Right kidney (tissue), 1 donor: Measurements from ENCODE around the gene RAB39A.
A peak's percentile ranks its signal among the peaks of the same experiment; 100 is the strongest.

Source experiments
- DNase-seq: peaks from one replicate; pipeline ENCODE4 v3.0.0-alpha.2; 2016

Gene RAB39A

GRCh38 chr11:107961480-107961879 lies 33.2 kb downstream of the RAB39A start:
- DNase-seq: no peak

DNA sequence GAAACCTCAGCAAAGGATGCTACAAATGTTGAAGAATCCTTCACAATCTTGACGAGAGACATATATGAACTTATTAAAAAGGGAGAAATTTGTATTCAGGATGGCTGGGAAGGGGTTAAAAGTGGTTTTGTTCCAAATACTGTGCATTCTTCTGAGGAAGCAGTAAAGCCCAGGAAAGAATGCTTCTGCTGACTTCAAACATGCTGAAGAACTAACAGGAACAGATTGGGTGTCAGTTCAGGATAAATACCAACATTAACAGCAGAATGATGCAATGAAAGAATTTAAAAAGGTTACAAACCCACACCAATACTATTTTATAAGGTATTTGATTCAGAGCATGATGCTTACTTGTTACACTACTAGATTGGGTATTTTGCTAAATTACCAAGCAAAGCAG lies 33.9 kb downstream of the RAB39A start:
- no peak for DNase-seq

GRCh38 chr11:107963091-107963490 lies 34.8 kb downstream of the RAB39A start:
- no peak for DNase-seq

DNA sequence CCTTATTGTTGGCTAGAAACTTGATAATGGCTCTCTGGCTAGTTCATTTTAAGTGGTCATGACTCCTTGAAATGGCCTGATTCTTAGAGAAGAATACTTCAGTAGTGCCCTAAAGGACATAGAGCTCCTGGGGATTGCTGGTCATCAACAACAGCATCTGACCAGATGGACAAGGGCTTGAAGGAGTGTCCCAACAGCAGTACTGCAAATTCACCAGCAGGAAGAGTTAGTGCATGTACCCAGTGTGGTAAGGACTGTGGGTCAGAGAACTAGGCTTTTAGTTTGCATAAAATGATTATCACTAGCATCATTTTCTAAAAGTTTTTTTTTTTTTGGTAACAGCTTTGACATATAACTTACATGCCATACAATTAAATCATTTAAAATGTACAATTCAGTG lies 41.0 kb downstream of the RAB39A start:
- no peak for DNase-seq

GRCh38 chr11:107970049-107970448 lies 41.8 kb downstream of the RAB39A start:
- no peak for DNase-seq

GRCh38 chr11:107973641-107974040 lies 45.4 kb downstream of the RAB39A start:
- DNase-seq: no peak

- DNase-seq: no peak
Observed at GRCh38 chr11:107988397-107989158, 60.3 kb downstream of the RAB39A start.

DNA sequence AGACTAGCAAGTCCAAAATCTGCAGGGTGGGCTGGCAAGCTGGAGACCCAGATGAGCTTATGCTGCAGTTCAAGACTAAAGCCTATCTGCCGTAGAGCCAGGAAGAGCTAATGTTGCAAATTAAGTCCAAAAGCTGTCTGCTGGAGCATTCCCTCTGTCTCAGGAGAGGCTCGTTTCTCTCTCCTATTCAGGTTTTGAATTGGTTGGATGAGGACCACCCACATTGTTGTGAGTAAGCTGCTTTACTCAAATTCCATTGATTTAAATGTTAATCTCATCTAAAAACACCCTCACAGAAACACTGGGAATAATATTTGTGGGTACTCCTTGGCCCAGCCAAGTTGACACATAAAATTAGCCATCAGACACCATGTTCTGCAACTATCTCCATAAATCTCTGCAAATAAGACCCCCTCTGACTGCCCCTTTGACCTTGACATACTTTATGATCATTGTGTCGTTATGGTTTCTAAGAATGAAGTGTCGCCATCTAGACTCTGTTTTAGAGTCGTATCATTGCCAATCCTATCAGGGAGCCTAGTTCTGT lies 63.7 kb downstream of the RAB39A start:
- no peak for DNase-seq

- no peak for DNase-seq
Observed at GRCh38 chr11:107996006-107996776, 67.9 kb downstream of the RAB39A start.

DNA sequence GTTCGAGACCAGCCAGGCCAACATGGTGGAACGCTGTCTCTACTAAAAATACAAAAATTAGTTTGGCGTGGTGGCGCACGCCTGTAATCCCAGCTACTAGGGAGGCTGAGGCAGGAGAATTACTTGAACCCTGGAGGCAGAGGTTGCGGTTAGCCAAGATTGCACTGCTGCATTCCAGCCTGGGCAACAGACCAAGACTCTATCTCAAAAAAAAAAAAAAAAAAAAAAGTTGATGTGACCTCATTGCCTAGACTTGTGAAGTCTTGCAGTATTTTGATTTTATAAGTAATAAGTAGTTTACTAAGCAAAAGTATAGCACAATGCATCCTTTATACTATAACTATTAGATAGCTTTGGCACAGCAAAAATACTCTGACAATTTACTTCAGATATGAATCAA lies 70.5 kb downstream of the RAB39A start:
- no peak for DNase-seq

GRCh38 chr11:107999759-108000455 lies 71.7 kb downstream of the RAB39A start:
- DNase-seq: no peak

DNA sequence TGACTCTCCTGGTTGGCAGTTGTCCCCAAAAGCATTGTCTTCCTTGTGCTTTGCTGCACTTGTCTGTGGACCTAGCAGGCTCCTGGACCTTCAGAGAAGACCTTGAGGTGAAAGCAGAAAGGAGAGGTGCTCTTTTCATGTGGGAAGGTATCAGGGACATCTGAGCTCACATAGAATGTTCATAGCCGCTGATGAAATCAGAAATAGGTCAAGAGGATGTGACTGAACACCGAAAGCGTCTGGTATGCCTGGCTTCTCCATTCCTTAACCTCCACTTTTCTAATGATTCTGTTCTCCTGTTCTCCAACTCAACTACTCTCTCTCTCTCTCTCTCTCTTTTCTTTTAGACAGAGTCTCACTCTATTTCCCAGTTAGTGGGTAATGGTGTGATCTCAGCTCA lies 74.2 kb downstream of the RAB39A start:
- no peak for DNase-seq

DNA sequence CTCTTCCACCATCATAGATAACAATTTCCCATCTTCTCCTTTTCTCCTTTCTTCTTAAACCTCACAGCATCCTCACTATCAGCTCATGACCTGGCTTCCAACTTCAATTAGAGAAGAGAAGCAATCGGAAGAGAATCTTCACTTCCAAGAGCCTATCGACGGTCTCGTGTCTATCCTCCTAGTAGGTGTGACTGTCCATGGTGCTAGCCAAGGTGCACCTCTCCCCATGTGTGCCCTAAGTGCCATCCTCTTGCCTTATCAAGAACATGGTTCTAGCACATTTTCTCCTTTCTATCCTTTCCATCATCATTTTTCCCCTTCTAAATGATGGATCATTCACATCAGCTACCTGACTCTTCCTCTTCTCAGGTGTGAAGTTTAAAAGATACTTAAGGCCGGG lies 75.4 kb downstream of the RAB39A start:
- no peak for DNase-seq

- DNase-seq: no peak
Observed at GRCh38 chr11:108007819-108008218, 79.6 kb downstream of the RAB39A start.

DNA sequence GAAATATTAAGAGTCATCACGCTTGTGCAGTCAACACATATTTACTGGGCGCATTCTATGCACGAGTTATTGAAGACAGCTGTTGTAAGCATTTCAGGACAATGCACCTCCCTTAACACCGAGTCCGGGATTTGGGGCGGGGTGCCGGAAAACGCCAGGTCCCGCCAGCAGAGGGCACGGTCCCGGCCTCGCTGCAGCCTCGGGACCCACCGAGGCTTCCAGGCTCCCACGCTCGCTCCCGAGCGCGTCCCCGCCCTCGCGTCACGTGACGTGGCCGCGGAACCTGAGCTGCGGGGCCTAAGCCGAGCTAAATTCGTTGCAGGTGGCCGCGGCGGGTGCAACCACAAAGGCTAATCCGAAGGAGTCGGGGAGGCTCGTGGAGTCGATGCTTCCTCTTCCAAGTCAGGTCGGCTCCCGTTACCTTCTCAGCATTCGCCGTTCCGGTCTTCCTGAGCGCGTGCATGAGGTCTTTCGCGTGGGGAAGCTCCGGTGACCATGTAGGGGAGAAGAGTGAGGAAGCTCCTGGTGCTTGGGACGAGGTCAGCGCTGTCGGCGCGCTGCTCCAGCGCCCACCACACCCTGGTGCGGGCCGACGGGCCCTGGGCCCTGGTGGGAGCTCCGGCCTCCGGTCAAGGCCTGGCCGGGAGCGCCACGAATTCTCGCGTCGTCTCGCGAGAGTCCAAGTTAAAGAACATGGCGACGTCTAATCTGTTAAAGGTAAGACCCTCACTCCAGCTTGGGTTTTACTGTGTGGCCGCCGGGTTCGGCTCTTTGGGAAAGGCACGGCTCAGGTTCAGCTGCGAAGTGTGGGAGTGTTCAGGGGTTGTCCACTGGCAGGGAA lies 80.6 kb downstream of the RAB39A start, which contains the start of gene CUL5:
Gene CUL5 (plus strand): TSS at position 243 of the 841 bp plus-strand sequence. CDS start 451 bp downstream, at position 694.
- peak; percentile 98 for DNase-seq

DNA sequence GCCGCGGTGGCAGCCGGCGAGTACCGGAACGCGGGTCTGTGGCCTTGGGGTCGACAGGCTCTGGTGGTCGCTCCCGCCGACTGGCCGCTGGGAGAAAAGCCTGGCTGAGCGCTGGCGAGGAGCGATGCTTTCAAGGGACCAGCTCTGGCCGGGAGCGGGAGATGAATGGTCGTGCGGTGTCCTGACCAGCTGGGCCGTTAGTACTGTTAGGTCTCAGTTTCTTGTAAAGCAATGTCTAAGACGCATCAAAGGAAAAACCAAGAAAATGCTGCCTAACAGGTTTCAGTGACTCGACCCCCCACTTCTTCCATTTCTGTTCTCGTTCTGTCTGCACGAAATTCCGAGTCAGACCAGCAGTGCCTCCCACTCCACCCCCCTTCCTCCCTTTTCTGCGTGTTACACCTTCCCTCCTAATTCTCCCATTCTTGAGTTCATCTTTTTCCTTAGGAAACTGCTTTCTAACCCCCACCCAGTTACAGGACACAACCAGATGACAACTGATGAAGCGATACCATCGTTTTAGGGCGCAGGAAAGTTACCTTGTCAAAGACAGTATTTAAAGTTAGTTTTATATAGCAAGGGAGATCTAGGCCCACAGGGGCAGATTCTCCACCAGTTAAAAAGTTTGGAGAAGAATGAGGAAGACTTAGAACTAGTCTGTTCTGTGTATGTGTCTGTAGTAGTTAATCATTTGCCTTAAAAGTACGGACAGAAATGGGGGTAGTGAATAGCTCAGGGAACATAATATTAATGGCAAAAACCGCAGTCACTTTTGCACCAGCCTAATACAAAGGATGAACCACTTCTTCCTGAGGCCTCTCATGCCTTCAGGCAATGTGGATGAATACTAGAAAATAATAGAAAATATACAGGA lies 81.5 kb downstream of the RAB39A start:
- DNase-seq: no peak

DNA sequence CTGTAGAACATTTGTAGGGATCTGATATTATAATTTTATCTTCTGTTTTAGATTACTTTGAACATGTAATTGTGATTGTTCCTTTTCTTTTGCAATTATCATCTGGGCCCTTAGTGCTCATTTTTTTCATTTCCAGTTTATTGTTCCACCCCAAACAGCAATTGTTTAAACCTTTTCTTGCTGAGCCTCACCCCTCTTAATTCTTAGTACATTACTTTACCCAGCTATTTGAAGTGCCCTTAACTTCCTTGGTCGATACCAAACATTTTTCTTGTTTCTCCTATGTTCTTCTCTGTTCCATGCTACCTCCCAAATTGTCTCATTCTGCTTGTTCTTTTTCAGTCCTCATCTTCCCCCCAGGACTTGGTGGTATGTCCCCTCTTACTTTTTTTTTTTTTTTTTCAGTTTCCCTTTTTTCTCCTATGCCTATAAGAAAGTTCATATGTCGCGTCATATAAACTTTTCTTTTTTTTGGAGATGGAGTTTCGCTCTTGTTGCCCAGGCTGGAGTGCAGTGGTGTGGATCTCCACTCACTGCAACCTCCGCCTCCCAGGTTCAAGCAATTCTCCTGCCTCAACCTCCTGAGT lies 84.0 kb downstream of the RAB39A start:
- no peak for DNase-seq
